Neuron (in vitro differentiated cells): Measurements from ENCODE around the gene ZNF367.

Experiments
- H2AFZ ChIP-seq: one replicate; pipeline ENCODE4 v1.6.1; 2013; ENCODE audit warnings: low read depth, mild to moderate bottlenecking, inconsistent platforms, low read length, moderate library complexity
- H3K27me3 ChIP-seq: one replicate; pipeline ENCODE4 v1.6.1; 2013; ENCODE audit warnings: low read length; ENCODE audit not compliant: insufficient read depth
- H3K36me3 ChIP-seq: one replicate; pipeline ENCODE4 v1.6.1; 2013; ENCODE audit warnings: low read length; ENCODE audit not compliant: insufficient read depth
- H3K4me1 ChIP-seq: one replicate; pipeline ENCODE4 v1.6.1; 2013; ENCODE audit warnings: low read length; ENCODE audit not compliant: insufficient read depth
- H3K4me3 ChIP-seq: 2 replicates; pipeline ENCODE4 v1.5.1; 2013; ENCODE audit warnings: mild to moderate bottlenecking, low read length, moderate library complexity
- H3K9me3 ChIP-seq: one replicate; pipeline ENCODE4 v1.6.1; 2013; ENCODE audit warnings: low read length

ZNF367 gene

GRCh38 chr9:96408409-96409280 is 9.5 kb downstream of the ZNF367 start:
- Histone ChIP-seq H3K27me3 (no peaks in the 10 kb centered on the region), H3K4me1 (peaks cover 3% of the 10 kb centered on the region), H2AFZ (no peak overlapping the region), H3K4me3 (no peak overlapping the region), H3K36me3 (peaks cover 14% of the 10 kb centered on the region), H3K9me3 (peaks cover 6% of the 10 kb centered on the region)

DNA sequence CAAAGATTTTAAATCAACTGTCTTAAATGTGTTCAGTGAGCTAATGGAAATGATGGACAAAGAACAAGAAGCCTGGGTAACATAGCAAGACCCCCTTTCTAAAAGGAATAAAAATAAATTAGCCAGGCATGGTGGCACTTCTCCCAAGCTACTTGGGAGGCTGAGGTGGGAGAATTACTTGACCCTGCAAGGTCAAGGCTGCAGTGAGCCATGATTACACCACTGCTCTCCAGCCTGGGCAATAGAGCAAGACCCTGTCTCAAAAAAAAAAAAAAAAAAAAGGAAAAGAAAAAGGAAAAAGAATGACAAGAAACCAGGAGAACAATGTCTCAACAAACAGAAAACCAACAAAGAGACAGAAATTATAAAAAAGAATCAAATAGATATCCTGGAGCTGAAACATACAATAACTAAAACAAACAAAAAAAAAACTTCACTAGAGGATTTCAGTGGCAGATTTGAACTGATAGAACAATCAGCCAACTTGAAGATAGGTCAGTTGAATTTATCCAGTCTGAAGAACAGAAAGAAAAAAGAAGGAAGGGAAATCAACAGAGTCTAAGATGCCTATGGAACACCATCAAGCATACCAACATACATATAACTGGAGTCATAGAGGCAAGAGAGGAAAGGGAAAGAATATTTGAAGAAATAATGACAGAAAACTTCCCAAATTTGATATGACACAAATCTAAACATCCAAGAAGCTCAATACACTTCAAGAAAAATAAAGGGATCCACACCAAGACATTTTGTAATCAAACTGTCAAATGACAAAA is 17.8 kb downstream of the ZNF367 start:
- H3K27me3 ChIP-seq: no peaks in the 10 kb centered on the region
- H3K4me3 ChIP-seq: no peak overlapping the region

GRCh38 chr9:96399325-96399633 is 18.9 kb downstream of the ZNF367 start:
- H3K9me3 ChIP-seq: peaks cover 2% of the 10 kb centered on the region
- H3K4me1 ChIP-seq: no peaks in the 10 kb centered on the region
- no peaks in the 10 kb centered on the region for H3K27me3 ChIP-seq
- no peak overlapping the region for H2AFZ ChIP-seq
- H3K36me3 ChIP-seq: peaks cover 29% of the 10 kb centered on the region
- H3K4me3 ChIP-seq: no peak overlapping the region

More for the DNA sequence above, 17.8 kb downstream of the ZNF367 start:
- H3K4me1 ChIP-seq: no peaks in the 10 kb centered on the region
- H2AFZ ChIP-seq: no peak overlapping the region
- peaks cover 22% of the 10 kb centered on the region for H3K36me3 ChIP-seq
- H3K9me3 ChIP-seq: peaks cover 2% of the 10 kb centered on the region

DNA sequence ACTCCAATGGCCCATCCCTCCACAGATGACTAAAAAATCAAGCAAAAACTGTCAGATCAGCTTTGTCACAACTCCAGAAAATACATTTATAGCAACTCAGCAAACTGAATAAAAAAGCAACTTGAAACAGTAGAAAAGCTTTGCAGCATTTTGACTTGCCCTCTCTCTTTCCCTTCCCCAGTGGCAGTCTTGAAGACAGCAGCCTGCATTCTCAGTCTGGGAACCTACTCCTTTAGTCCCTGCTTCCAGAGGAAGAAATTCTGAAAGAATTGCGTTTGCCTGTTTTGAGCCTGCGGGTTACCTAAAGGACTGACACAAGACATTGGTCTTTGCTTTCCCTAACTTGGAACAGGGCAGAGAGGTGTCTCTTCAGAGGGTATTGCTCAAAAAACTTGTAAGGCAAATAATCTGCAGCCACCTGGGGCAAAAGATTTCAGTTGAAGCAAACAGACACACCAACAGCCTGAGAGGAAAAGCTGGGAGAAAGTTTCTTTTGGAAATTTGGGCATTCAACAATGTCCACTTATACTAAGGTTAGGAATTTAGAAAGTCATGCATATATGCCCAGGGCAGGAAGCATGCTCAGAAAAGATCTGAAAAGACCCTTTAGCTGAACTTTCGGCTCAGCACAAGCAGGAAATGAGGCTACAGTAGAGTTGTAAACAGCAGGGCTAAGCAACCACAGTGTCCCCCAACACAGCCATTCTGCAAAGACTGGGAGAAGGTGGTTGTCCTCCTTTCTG is 19.4 kb downstream of the ZNF367 start:
- Histone ChIP-seq H2AFZ (no peak overlapping the region), H3K9me3 (peaks cover 2% of the 10 kb centered on the region), H3K4me1 (no peaks in the 10 kb centered on the region), H3K27me3 (no peaks in the 10 kb centered on the region), H3K4me3 (no peak overlapping the region), H3K36me3 (peaks cover 32% of the 10 kb centered on the region)

DNA sequence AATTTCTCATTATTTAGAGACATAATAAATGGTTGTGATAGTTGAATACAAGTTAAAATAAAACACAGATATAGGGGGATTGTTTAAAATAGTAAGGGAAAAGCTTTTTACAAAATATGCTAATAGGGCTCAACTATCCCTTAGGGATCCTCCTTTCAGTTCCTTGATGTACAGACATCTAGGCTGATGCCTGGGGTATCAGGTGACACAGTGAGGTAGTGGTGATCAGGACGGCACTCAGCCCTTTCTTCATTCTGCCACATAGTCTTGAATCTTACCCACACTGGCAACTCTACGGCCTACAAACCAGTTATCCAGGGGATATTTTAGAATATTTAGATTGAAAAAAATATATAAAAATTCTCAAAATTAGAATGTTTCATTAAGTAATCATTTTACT is 22.2 kb downstream of the ZNF367 start:
- Histone ChIP-seq H3K9me3 (peaks cover 2% of the 10 kb centered on the region), H3K4me1 (no peaks in the 10 kb centered on the region), H3K36me3 (peaks cover 53% of the 10 kb centered on the region), H3K27me3 (no peaks in the 10 kb centered on the region), H3K4me3 (no peak overlapping the region), H2AFZ (no peak overlapping the region)

DNA sequence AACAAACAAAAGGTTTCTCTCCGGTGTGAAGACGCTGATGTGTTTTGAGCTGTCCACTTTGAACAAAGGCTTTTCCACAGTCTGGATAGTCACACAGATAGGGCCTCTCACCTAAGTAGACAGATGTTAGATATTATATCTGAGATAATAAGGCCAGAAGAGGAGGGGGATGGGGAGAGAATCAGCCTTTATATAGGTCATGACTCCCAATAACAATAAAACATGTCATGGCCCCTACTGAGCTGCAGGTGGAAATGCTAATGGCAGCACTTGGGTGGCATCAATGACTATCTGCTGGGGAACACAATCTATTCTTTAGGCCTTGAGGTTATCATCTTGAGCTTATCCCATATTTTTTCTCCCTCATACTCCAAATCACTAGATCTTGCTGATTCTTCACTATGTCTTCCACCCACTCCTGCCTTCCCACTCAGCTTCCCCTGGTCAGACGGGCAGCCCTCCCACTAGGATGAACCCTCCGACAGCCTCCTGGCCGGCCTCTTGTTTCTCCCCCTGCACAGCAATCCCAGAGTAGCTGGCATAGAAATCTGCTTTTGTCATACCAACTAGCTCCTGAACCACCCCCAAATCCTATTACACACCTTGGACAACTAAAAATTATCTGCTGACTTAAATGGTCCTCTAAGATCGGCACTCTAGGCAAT is 23.2 kb downstream of the ZNF367 start:
- Histone ChIP-seq H3K9me3 (no peaks in the 10 kb centered on the region), H2AFZ (no peak overlapping the region), H3K4me1 (no peaks in the 10 kb centered on the region), H3K27me3 (no peaks in the 10 kb centered on the region), H3K4me3 (no peak overlapping the region), H3K36me3 (peaks cover 62% of the 10 kb centered on the region)

DNA sequence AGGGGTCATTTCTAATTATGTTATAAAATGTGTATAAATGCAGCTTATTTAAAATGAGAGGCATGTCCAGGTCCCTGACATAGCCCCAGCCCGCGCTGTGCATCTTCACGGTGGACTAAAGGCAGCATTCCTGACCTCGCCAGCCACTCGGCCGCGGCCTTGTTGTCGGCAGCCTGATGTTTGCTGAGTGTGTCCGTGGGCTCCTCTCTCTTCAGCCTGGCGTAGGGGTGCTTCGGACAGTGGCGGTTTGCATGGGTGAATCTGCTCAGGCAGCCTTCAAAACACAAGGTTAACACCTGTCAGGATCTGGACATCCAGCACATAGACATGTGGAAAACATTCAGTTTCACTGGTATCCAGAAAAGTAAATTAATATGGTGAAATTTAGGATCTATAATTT is 25.9 kb downstream of the ZNF367 start:
- H3K9me3 ChIP-seq: no peaks in the 10 kb centered on the region
- peaks cover 73% of the 10 kb centered on the region for H3K36me3 ChIP-seq
- H3K4me1 ChIP-seq: no peaks in the 10 kb centered on the region
- no peaks in the 10 kb centered on the region for H3K27me3 ChIP-seq
- no peak overlapping the region for H2AFZ ChIP-seq
- no peak overlapping the region for H3K4me3 ChIP-seq

DNA sequence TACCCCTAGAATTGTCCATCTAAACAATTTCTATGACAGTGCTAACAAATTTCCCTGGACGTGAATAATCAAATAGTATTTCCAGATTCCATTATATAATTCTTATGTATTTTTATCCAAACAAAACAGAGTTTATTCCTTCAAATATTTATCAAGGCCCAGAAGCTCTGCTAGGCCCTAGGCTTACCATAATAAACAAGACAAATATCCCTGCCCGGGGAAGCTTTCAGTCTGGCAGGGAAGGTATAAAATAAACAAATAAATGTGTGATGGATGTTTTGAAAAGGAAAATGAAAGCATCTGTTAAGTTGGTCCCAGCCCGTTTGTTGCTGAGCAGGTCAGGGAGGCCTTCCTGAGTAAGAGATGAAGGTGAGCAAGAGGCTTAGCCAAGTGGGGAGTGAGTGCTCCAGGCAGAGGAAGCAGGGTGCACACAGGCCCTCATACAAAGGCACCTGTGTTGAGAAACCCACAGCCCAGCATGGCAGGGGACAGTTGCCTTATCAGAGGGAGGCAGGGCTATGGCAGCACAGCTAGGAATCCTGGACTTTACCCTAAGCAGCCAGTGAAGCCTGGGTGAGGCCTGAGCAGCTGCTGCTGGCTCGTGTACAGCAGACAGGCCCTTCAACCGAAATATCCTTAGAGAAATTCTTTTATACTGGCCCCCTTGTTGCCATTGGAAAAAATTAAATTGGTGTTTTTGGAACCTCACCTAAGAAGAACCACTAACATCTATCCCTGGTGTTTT is 27.0 kb downstream of the ZNF367 start:
- Histone ChIP-seq H3K36me3 (peaks cover 76% of the 10 kb centered on the region), H3K4me1 (no peaks in the 10 kb centered on the region)

DNA sequence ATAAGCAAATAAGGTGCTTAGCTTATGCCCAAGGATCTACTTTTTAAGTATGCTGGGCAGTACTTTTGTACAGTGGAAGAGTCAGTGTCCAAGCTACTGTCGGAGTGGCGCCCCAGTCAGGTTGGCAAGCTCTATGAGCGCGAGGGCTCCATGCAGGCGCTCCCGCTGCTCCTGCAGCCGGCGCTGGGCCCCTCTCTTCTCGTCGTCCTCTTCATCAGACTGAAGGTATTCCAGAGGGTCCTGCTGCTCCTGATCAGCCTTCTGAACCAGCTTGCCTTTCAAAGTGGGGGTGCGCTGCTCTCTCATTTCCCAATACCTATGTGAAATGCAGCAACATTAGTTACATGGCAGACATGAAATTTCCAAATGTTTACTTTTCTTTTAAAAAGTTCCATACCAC is 30.0 kb downstream of the ZNF367 start:
- no peak overlapping the region for H2AFZ ChIP-seq
- H3K4me3 ChIP-seq: no peak overlapping the region
- H3K36me3 ChIP-seq: peaks cover 65% of the 10 kb centered on the region
- H3K4me1 ChIP-seq: peaks cover 6% of the 10 kb centered on the region
- H3K9me3 ChIP-seq: no peaks in the 10 kb centered on the region
- H3K27me3 ChIP-seq: no peaks in the 10 kb centered on the region

More for the DNA sequence above, 27.0 kb downstream of the ZNF367 start:
- Histone ChIP-seq H3K4me3 (no peak overlapping the region), H2AFZ (no peak overlapping the region), H3K27me3 (no peaks in the 10 kb centered on the region), H3K9me3 (no peaks in the 10 kb centered on the region)

DNA sequence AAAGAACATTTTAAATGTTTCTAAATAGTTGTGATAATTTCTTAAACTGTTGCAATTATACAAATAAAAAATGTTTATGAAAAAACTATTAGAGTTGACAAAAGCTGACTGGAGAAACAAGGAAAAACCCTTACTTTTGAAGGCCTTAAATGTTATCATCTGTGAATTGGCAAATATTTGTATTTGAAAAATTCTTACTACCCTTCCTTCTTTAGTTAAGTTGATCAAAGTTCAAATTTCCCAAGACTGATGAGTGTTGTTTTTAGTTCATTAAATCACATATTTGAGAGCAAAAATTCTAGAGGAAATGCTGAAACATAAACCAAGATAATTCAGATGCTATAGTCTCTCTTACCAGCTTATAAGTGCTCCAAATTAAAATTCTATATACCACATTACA is 32.0 kb downstream of the ZNF367 start:
- Histone ChIP-seq H3K36me3 (peaks cover 49% of the 10 kb centered on the region), H3K27me3 (no peaks in the 10 kb centered on the region), H3K4me1 (peaks cover 16% of the 10 kb centered on the region), H3K9me3 (no peaks in the 10 kb centered on the region), H2AFZ (no peak overlapping the region), H3K4me3 (no peak overlapping the region)

- Histone ChIP-seq H3K27me3 (no peaks in the 10 kb centered on the region), H3K9me3 (peaks cover 2% of the 10 kb centered on the region), H3K4me3 (peak within 1 kb of the TSS; percentile 77), H3K36me3 (peaks cover 30% of the 10 kb centered on the region), H3K4me1 (peaks cover 16% of the 10 kb centered on the region), H2AFZ (peak within 1 kb of the TSS; percentile 78)
Observed at GRCh38 chr9:96383165-96383942, 34.8 kb downstream of the ZNF367 start, which contains the start of gene SLC35D2. Gene SLC35D2 (minus strand): TSS chr9:96383711. CDS start chr9:96383634, 77 bp downstream.
